Stimulated activated CD4-positive, alpha-beta T cell treated with anti-CD3 and anti-CD28 coated beads, Interleukin-2, amount 100 ng/mL, for 24 hours (primary cell): ENCODE results near the gene RBM42.
"Not testable (repeated sequence)": the region's sequence is repeated elsewhere in the genome, so short reads cannot be mapped to it uniquely, and the experiment has no call there.

Experiments used
- DNase-seq, 2 donors: peaks; one replicate each; pipeline ENCODE4 v3.0.0-alpha.2; 2020

The RBM42 gene

GRCh38 chr19:35622750-35623149, 6.1 kb upstream of the RBM42 start:
- no peak for DNase-seq

DNA sequence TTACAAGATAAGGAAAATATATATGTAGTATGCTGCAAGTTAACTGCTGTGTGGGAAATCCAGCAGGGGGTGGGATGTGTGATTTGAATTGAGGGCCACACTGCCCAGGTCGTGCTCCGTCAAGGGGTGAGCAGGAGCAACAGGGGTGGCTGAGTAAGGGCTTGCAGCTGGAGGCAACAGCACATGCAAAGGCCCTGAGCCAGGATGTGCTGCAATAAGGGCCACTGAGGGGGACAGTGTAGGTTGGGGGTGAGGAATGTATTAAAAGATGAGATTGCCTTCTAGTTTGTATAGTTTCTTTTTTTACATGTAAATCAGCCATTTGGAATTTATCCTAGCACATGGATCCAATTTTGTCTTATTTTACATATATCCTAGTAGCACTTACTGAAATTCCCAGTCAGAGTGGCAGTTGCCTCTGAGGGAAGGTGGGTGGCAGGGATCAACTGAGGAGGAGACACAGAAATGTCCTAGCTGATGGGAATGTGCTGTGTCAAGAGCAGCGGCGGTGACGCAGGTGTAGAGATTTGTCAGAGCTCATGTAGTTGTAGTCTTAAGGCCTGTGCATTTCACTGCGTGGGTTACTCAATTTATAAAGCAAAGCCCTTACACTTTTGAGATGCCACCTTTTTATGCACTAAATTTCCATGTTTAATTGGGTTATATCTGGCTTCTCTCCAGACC, 5.4 kb upstream of the RBM42 start:
- DNase-seq: no peak

GRCh38 chr19:35628264-35628564, 622 bp upstream of the RBM42 start:
- no peak for DNase-seq

DNA sequence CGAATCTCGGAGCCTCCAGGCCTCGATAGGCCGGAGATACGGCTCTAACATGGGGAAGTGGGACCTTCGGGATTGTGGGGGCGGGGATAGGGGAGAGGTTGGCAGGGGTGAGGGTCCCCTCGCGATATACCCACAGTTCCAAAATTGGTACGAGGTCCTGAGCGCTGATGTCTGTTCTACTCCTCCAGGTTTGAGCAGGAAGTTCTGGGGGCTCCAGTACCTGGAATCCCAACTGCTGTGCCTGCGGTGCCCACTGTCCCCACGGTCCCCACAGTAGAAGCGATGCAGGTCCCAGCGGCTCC, 447 bp downstream of the RBM42 start:
- no peak for DNase-seq

DNA sequence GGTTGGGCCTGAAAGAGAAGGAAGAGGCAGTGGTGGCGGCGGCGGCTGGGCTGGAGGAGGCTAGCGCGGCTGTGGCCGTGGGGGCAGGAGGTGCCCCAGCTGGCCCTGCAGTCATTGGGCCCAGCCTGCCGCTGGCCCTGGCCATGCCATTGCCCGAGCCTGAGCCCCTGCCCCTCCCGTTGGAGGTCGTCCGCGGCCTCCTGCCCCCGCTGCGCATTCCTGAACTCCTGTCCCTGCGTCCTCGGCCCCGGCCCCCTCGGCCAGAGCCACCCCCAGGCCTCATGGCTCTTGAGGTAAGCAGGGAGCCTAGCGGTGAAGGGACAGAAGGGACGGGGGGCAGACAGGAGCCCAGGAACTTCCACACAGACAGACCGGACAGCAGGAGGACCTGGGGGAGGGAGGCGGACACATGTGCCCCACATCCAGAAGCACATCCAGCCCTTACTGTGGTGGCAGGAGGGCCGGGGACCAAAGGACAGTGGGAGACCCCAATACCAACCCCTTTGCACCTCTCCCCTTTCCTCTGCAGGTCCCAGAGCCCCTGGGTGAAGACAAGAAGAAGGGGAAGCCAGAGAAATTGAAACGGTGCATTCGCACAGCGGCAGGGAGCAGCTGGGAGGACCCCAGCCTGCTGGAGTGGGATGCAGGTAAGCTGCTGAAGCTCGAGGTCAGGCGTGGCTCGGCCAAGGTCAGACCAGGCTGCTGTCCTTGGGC, 5.0 kb downstream of the RBM42 start:
- no peak for DNase-seq

DNA sequence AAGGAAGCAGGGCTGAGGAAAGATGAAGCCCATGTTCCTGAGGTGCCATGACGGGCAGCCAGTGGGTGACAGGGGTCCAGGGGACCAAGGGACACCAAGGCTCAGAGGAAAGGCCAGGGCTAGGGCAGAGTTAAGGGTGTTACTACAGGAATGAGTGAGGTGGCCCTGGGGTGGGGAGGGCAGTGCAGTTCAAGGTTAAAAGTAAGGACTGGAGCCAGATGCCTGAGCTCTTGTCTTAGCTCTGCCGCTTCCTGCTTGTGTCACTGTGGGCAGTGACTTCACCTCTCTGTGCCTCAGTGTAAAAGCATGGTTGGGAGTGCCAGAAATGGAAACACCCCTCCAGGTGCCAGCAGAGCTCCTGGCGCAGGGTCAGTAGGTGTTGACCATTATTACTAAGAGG, 7.8 kb downstream of the RBM42 start:
- DNase-seq: no peak

GRCh38 chr19:35637165-35637564, 8.3 kb downstream of the RBM42 start:
- DNase-seq: no peak

DNA sequence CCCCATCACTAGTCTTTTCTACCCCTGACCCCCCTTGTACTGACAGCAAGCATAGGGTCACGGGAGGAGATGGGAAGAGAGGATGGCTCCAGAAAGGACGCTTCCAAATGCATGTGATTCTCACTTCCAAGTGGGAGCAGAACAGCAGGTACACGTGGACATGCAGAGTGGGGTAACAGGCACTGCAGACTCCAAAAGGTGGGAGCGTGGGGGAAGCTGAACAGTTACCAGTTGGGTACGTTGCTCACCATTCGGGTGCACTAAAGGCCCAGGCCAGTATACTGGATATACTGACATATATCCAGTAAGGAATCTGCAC, 10.4 kb downstream of the RBM42 start:
- DNase-seq: no peak

- DNase-seq: no peak
Observed at GRCh38 chr19:35639863-35640262, 11.0 kb downstream of the RBM42 start.

GRCh38 chr19:35641515-35642151, 12.8 kb downstream of the RBM42 start, which contains the start of gene ETV2:
ETV2 (plus strand) TSS chr19:35641745; CDS start chr19:35642461, 716 bp downstream.
- DNase-seq: peak; percentile 35 to 51

- DNase-seq: no peak
Observed at GRCh38 chr19:35642312-35642711, 13.5 kb downstream of the RBM42 start.

DNA sequence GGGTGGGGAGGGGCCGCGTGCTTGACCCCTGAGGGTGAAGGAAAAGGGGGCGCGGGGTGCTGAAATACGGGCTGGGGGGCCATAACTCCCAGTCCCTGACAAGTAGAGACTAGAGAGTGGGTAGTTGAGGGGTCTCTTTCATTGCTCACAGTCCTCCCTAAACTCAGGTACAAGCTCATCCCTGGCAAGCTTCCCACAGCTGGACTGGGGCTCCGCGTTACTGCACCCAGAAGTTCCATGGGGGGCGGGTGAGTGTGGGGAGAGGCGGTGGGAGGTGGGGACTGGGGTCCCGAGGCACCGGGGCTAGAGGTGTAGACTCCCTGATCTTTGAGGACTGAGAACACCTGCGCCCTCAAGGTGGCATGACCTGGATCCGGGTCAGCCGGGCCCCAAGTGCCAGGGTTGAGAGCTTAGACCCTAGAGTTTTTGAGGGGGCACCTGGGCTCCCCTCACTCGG, 14.0 kb downstream of the RBM42 start:
- no peak for DNase-seq

GRCh38 chr19:35643255-35644205, 14.7 kb downstream of the RBM42 start:
- peak; percentile 80 to 82 for DNase-seq

DNA sequence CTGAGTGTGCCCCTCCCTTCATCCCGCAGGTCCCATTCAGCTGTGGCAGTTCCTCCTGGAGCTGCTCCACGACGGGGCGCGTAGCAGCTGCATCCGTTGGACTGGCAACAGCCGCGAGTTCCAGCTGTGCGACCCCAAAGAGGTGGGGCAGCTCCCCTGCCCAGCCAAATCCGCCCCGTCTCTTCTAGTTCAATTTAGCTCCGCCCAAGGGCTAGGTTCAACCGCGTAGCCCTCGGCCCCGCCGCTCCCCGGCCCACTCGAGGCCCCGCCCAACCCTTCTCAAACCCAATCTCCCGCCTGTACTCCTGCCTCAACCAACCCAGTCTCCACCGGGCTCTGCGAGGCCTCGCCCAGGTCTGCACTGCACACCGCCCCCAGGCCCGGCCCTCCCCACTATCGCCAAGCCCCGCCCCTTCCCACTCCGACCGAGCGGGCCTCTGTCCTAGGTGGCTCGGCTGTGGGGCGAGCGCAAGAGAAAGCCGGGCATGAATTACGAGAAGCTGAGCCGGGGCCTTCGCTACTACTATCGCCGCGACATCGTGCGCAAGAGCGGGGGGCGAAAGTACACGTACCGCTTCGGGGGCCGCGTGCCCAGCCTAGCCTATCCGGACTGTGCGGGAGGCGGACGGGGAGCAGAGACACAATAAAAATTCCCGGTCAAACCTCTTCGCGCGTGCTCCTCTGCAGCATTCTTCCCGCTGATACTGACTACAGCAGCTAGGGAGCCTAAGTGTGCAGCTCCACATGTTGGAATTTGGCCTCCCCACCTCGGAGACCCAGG, 15.6 kb downstream of the RBM42 start:
- DNase-seq: peak; percentile 95 to 97

DNA sequence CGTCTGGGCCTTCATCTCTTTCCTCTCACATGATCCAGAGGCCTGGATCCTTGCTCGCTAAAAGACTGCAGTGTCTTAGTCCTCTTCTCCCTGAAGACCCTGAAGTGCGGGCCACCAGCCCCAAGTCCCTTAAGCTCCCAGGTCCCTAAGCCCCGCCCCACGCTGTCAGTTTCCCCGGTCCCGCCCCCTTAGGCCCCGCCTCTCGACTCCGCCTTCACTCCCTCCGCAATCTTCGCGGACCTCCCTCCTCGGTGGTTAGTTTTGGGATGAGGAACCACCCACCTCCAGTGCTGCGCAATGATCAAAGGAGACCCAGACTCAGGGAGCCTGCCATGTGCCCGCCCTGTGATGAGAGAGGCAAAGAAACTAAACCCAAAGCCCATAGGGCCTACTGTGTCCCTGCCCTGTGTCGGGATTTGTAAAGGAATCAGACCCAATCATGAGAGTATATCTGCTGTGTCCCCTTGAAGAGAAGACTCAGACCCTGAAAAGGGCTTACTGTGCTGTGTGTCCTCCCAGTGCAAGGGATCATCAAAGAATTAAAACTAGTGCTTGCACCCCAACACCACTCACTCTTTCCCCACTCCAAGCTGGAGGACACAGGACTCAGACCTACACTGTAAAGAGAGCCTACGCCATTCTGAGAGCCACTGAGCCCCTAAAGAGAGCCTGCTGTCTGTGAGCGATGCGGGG, 16.3 kb downstream of the RBM42 start:
- DNase-seq: peak; percentile 87 to 95

- DNase-seq: no peak
Observed at GRCh38 chr19:35645680-35646511, 17.1 kb downstream of the RBM42 start.

DNA sequence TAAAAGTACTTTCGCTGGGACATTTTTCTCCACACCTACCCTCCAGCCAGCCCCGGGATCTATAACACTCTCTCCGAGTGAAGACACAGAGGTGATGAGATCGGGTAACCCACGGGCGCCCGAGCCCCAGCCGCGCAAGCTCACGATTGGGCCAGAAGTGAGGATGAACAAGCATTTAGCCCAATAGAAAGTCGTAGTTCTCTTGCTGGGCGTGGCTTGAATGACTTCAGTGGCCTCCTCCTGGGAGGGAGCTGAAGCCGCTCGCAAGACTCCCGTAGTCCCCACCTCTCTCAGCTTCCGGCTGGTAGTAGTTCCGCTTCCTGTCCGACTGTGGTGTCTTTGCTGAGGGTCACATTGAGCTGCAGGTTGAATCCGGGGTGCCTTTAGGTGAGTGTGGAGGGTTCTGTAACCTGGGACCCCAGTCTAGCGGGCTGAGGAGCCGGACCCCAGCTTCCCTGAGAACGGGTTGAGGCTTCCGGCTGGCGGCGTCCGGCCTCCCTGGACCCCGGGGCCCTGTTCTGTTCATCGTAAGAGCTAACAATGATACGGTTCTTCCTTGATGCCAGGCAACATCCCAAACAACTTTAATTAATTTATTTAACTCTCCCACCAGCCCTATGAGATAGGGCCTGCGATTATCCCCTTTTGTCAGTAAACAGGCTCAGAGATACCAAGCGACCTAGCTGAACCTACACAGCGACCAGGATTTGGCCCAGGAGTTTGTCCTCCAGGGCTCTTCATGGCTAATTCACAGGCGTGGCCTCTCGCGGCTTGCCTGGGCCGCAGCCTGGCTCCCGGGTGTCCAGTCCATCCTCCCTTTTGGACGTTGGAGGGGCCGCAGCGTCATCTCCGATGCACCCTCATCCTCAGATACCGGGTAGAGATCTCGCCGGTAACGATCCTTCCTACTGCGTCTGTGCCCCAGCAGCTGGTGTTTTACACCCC, 19.5 kb downstream of the RBM42 start, which contains the start of gene COX6B1:
TSS of gene COX6B1 (plus strand) at position 307 of the 945 bp plus-strand sequence. CDS start 2,921 bp downstream, outside the sequence.
- DNase-seq: peak; percentile 88 to 92

GRCh38 chr19:35650581-35650980, 21.7 kb downstream of the RBM42 start:
- no peak for DNase-seq

DNA sequence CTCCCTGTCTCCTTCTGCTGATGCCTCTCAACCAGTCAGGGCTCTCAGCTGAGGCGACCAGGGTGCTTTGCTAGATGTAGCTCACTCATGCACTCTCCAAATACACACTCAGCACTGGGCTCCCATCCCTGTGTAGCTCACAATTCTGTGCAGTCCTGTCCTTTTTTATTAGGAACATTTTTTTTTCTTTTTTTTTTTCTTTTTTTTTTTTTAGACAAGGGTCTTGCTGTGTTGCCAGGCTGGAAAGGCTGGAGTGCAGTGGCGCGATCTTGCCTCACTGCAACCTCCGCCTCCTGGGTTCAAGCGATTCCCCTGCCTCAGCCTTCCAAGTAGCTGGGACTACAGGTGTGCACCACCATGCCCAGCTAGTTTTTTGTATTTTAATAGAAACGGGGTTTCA, 26.0 kb downstream of the RBM42 start:
- not testable (repeated sequence) for DNase-seq

DNA sequence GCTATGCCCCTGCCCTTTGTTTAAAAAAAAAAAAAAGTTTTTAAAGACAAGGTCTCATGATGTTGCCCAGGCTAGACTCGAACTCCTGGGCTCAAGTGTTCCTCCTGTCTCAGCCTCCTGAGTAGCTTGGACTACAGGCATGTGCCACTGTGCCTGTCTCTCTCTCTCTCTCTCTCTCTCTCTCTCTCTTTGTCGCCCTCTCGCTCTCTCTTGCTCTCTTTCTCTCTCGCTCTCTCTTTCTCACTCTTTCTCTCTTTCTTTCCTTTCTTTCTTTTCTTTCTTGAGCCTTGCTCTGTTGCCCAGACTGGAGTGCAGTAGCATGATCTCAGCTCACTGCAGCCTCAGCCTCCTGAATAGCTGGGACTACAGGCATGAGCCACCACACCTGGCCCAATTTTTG, 26.8 kb downstream of the RBM42 start:
- no peak for DNase-seq
